Measurements from ENCODE around the gene SH3BP4.

Gene SH3BP4

DNA sequence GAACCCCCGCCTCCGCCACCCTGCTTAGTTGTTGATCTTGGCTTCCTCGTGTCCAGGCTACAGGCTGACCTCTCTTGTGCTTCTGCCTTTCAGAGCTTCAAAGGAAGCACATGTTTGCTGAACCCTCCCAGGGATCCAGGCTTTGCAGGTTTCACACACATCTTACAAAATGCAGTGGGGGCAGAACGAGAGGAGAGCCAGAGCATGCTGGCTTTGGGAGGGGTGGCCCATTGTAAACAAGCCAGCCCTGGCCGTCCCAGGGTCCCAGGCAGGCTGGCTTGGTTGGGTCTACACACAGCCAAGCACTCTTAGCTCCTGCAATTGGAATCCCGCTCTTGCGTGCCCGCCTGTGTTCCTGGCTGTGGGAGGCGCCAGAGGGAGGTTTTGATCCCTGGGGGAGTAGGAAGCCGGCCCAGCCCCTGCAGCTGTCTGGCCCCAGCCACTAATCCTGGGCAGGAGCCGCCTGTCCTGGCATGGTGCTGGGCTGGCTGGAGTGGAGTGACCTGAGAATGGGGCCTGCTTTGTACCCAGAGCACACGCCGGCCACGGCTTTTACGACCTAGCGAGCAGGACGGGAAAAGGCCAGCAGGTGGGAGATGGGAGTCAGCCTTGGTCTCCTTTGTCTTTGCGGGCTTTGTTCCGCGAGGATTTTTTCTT is 53.9 kb downstream of the SH3BP4 start:
- ATAC-seq (ENCODE audit: insufficient read depth, low read depth) (no peak), DNase-seq (no peak)
- 0 out of 2 replicates have a peak, but pooled peaks cover 4% of the 10 kb centered on the region for H4K20me1 ChIP-seq (ENCODE audit: insufficient read depth, low read length)
- no peak overlapping the region for H3K4me3 ChIP-seq (ENCODE audit: low read depth in 1 of 2, low read length in 2 of 2)
- TF ChIP-seq, protein P1, sequence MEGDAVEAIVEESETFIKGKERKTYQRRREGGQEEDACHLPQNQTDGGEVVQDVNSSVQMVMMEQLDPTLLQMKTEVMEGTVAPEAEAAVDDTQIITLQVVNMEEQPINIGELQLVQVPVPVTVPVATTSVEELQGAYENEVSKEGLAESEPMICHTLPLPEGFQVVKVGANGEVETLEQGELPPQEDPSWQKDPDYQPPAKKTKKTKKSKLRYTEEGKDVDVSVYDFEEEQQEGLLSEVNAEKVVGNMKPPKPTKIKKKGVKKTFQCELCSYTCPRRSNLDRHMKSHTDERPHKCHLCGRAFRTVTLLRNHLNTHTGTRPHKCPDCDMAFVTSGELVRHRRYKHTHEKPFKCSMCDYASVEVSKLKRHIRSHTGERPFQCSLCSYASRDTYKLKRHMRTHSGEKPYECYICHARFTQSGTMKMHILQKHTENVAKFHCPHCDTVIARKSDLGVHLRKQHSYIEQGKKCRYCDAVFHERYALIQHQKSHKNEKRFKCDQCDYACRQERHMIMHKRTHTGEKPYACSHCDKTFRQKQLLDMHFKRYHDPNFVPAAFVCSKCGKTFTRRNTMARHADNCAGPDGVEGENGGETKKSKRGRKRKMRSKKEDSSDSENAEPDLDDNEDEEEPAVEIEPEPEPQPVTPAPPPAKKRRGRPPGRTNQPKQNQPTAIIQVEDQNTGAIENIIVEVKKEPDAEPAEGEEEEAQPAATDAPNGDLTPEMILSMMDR (IDR thresholded peaks at IDR 0.05; ENCODE audit: borderline replicate concordance, extremely low read depth, low read length, poor library complexity, severe bottlenecking) = peak; percentile 3
- TF ChIP-seq EZH2 (IDR thresholded peaks at IDR 0.05; ENCODE audit: borderline replicate concordance, low read depth, low read length, severe bottlenecking) = no peak
- H2AFZ ChIP-seq (ENCODE audit: low read depth, low read length) = no peak overlapping the region
- H3K4me1 ChIP-seq (ENCODE audit: insufficient read depth, low read length) = no peaks in the 10 kb centered on the region
- H3K79me2 ChIP-seq (ENCODE audit: insufficient read depth, low read length) = no peaks in the 10 kb centered on the region
- H3K36me3 ChIP-seq (ENCODE audit: insufficient read depth, low read length) = no peaks in the 10 kb centered on the region
- H3K4me2 ChIP-seq (ENCODE audit: insufficient read depth, low read length) = no peak overlapping the region
- H3K9ac ChIP-seq (ENCODE audit: low read depth, low read length) = no peak overlapping the region
- peaks cover 15% of the 10 kb centered on the region for H3K27me3 ChIP-seq (ENCODE audit: insufficient read depth, low read length, poor library complexity)
- H3K27ac ChIP-seq (ENCODE audit: low read length) = no peak overlapping the region
- no peaks in the 10 kb centered on the region for H3K9me3 ChIP-seq (ENCODE audit: insufficient read depth, low read length, severe bottlenecking)

DNA sequence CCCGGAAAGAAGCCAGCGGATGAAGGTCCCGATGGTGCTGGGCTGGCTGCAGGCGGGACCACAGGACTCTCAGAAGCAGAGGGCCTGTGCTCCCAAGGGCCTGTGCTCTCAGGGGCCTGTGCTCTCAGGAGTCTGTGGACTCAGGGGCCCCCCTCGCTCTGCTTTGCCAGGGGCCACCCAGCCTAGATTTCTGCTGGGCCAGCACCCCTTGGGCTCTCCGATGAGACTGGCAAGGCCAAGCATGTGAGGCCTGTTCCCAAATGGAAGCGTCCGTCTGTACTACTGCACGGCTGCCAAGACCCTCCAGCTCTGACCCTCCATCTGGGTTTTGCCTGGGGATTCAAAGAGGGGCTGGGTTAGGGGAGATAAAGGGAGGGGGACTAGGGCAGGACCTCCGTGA is 54.6 kb downstream of the SH3BP4 start:
- Histone ChIP-seq H3K9me3 (ENCODE audit: insufficient read depth, low read length, severe bottlenecking) (no peaks in the 10 kb centered on the region), H3K9ac (ENCODE audit: low read depth, low read length) (no peak overlapping the region), H2AFZ (ENCODE audit: low read depth, low read length) (no peak overlapping the region), H3K36me3 (ENCODE audit: insufficient read depth, low read length) (no peaks in the 10 kb centered on the region), H3K79me2 (ENCODE audit: insufficient read depth, low read length) (no peaks in the 10 kb centered on the region), H3K27me3 (ENCODE audit: insufficient read depth, low read length, poor library complexity) (peaks cover 15% of the 10 kb centered on the region), H3K27ac (ENCODE audit: low read length) (no peak overlapping the region), H4K20me1 (ENCODE audit: insufficient read depth, low read length) (0 out of 2 replicates have a peak, but pooled peaks cover 4% of the 10 kb centered on the region), H3K4me3 (ENCODE audit: low read depth in 1 of 2, low read length in 2 of 2) (no peak overlapping the region), H3K4me1 (ENCODE audit: insufficient read depth, low read length) (no peaks in the 10 kb centered on the region), H3K4me2 (ENCODE audit: insufficient read depth, low read length) (no peak overlapping the region)
- TF ChIP-seq EZH2 (IDR thresholded peaks at IDR 0.05; ENCODE audit: borderline replicate concordance, low read depth, low read length, severe bottlenecking) = no peak
- TF ChIP-seq, protein P1 (IDR thresholded peaks at IDR 0.05; ENCODE audit: borderline replicate concordance, extremely low read depth, low read length, poor library complexity, severe bottlenecking) = no peak
- no peak for ATAC-seq (ENCODE audit: insufficient read depth, low read depth)
- no peak for DNase-seq

DNA sequence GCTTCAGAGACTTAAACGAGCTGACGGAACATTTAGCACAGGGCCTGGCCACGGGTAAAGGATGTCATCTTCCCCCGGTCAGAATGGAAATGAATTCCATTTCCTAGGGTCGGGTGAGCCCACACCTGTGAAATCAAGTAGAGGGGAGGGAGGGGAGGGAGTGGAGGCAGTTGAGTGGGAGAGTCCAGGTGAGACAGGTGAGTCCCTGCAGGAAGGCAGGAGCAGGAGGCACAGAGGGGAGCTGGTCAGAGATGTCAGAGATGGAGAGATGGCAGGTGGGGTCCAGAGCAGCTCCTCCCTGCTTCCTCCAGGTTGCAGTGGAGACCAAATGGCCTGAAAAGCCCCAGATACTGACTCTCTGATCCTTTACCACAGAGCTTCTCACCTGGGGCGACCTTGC is 55.2 kb downstream of the SH3BP4 start:
- H3K4me1 ChIP-seq (ENCODE audit: insufficient read depth, low read length) = no peaks in the 10 kb centered on the region
- H3K4me2 ChIP-seq (ENCODE audit: insufficient read depth, low read length) = no peak overlapping the region
- DNase-seq (no peak), ATAC-seq (ENCODE audit: insufficient read depth, low read depth) (no peak)
- H3K36me3 ChIP-seq (ENCODE audit: insufficient read depth, low read length) = no peaks in the 10 kb centered on the region
- no peaks in the 10 kb centered on the region for H3K79me2 ChIP-seq (ENCODE audit: insufficient read depth, low read length)
- H3K9ac ChIP-seq (ENCODE audit: low read depth, low read length) = no peak overlapping the region
- H4K20me1 ChIP-seq (ENCODE audit: insufficient read depth, low read length) = 0 out of 2 replicates have a peak, but pooled peaks cover 4% of the 10 kb centered on the region
- H3K4me3 ChIP-seq (ENCODE audit: low read depth in 1 of 2, low read length in 2 of 2) = no peak overlapping the region
- peaks cover 15% of the 10 kb centered on the region for H3K27me3 ChIP-seq (ENCODE audit: insufficient read depth, low read length, poor library complexity)
- no peaks in the 10 kb centered on the region for H3K9me3 ChIP-seq (ENCODE audit: insufficient read depth, low read length, severe bottlenecking)
- H3K27ac ChIP-seq (ENCODE audit: low read length) = no peak overlapping the region
- H2AFZ ChIP-seq (ENCODE audit: low read depth, low read length) = no peak overlapping the region
- TF ChIP-seq, protein P1 (IDR thresholded peaks at IDR 0.05; ENCODE audit: borderline replicate concordance, extremely low read depth, low read length, poor library complexity, severe bottlenecking) = no peak
- TF ChIP-seq EZH2 (IDR thresholded peaks at IDR 0.05; ENCODE audit: borderline replicate concordance, low read depth, low read length, severe bottlenecking) = no peak

Measured in DND-41 (cell line).